HepG2 (cell line): ENCODE results near the gene SETD1A. TPM values are rescaled to one million over a fixed set of nuclear protein-coding genes. Genes with fewer than 3 reads are reported as not detected.

Experiments used
- ARNTL ChIP-seq: sonication (generic); formaldehyde crosslinking; IDR thresholded peaks from 2 replicates; pipeline ENCODE4 v1.4.0; 2020; ENCODE audit warnings: mild to moderate bottlenecking, missing genetic modification reagents
- ATF1 ChIP-seq: IDR thresholded peaks from 2 replicates; pipeline ENCODE4 v1.6.1; 2016; ENCODE audit warnings: mild to moderate bottlenecking, control low read depth
- ETV6 ChIP-seq: sonication (generic); formaldehyde crosslinking; conservative IDR thresholded peaks from 2 replicates; pipeline ENCODE4 v1.4.0; 2020; ENCODE audit warnings: missing genetic modification reagents
- GPN1 ChIP-seq: sonication (generic); formaldehyde crosslinking; IDR thresholded peaks from 2 replicates; pipeline ENCODE4 v1.5.1; 2020; ENCODE audit warnings: missing genetic modification reagents, borderline replicate concordance
- HMGXB4 ChIP-seq, 2 experiments: sonication (generic) in 1 of 2; formaldehyde crosslinking in 1 of 2; IDR thresholded peaks; 2 replicates each; pipeline versions ENCODE4 v1.4.0 to v1.6.1; 2018 to 2020; ENCODE audit warnings: missing genetic modification reagents in 2 of 2, borderline replicate concordance in 1 of 2, low read depth in 1 of 2, mild to moderate bottlenecking in 1 of 2, missing biosample characterization in 1 of 2
- KLF16 ChIP-seq, 2 experiments: sonication (generic) in 1 of 2; formaldehyde crosslinking in 1 of 2; IDR thresholded peaks; 2 replicates each; pipeline versions ENCODE4 v1.6.1 to v1.8.0; 2016 to 2023; ENCODE audit warnings: missing genetic modification reagents in 2 of 2, missing compliant biosample characterization in 1 of 2
- MIXL1 ChIP-seq: IDR thresholded peaks from 2 replicates; pipeline ENCODE4 v1.6.1; 2016
- NR2C2 ChIP-seq: sonication (generic); formaldehyde crosslinking; IDR thresholded peaks from 2 replicates; pipeline ENCODE4 v1.4.0; 2020; ENCODE audit warnings: missing genetic modification reagents, mild to moderate bottlenecking, moderate library complexity, borderline replicate concordance
- PREB ChIP-seq: sonication (generic); formaldehyde crosslinking; IDR thresholded peaks from 2 replicates; pipeline ENCODE4 v1.4.0; 2020; ENCODE audit warnings: missing genetic modification reagents
- RFXAP ChIP-seq: sonication (generic); formaldehyde crosslinking; IDR thresholded peaks from 2 replicates; pipeline ENCODE4 v1.4.0; 2020; ENCODE audit warnings: missing genetic modification reagents, borderline replicate concordance
- SNAPC4 ChIP-seq: sonication (generic); formaldehyde crosslinking; IDR thresholded peaks from 2 replicates; pipeline ENCODE4 v1.4.0; 2020; ENCODE audit warnings: mild to moderate bottlenecking, missing genetic modification reagents
- TBL1XR1 ChIP-seq: fragments of 150-350 bp; IDR thresholded peaks from 2 replicates; pipeline ENCODE4 v1.6.1; 2014; ENCODE audit warnings: borderline replicate concordance, low read length; ENCODE audit not compliant: partially characterized antibody
- ZNF558 ChIP-seq: sonication (generic); formaldehyde crosslinking; IDR thresholded peaks from 2 replicates; pipeline ENCODE4 v1.9.0; 2022; ENCODE audit warnings: mild to moderate bottlenecking, missing genetic modification reagents, borderline replicate concordance
- ZNF589 ChIP-seq: sonication (generic); formaldehyde crosslinking; conservative IDR thresholded peaks from 2 replicates; pipeline ENCODE4 v1.8.0; 2022; ENCODE audit warnings: mild to moderate bottlenecking, moderate library complexity, missing genetic modification reagents
- ZNF766 ChIP-seq: sonication (generic); formaldehyde crosslinking; IDR thresholded peaks from 2 replicates; pipeline ENCODE4 v1.5.0; 2020; ENCODE audit warnings: missing genetic modification reagents, borderline replicate concordance
- ZNF772 ChIP-seq: sonication (generic); formaldehyde crosslinking; IDR thresholded peaks from 2 replicates; pipeline ENCODE4 v1.5.0; 2020; ENCODE audit warnings: mild to moderate bottlenecking, missing genetic modification reagents
- ZSCAN25 ChIP-seq: sonication (generic); formaldehyde crosslinking; IDR thresholded peaks from 2 replicates; pipeline ENCODE4 v1.8.0; 2022; ENCODE audit warnings: mild to moderate bottlenecking, missing genetic modification reagents
- polyA plus RNA-seq, 8 experiments: library from polyadenylated mRNA; depleted of rRNA in 3 of 8; stranded (reverse) in 7 of 8; unstranded in 1 of 8; fragments of >200 nt; fragmentation: Illumina TruSeq in 4 of 8; extraction: Trizol in 4 of 8; gene quantifications; 2 replicates each; pipeline versions ENCODE4 v1.2.1 to v1.2.3, GENCODE V29; 2011 to 2016; ENCODE audit warnings: low read depth in 4 of 8, missing spikeins in 1 of 8, mixed read lengths in 1 of 8; ENCODE audit not compliant: insufficient read depth in 1 of 8
- total RNA-seq, 5 experiments: library from RNA; depleted of rRNA; stranded (reverse); fragments of >200 nt; fragmentation: Illumina TruSeq; extraction: Trizol; gene quantifications; 2 replicates each; pipeline ENCODE4 v1.2.3, GENCODE V29; 2016; ENCODE audit warnings: low read depth in 1 of 5

The SETD1A gene
- total and polyA plus RNA-seq, 2 of the 13 experiments (the other 11 are each of a cell fraction or from before 2014, with no cell fraction given): 3.8 to 5.6 TPM

GRCh38 chr16:30948667-30949649, 8.6 kb upstream of the SETD1A start, which contains the start of gene ORAI3 (continued):
- TF ChIP-seq ZNF766 (CRISPR knock-in tag): 0 out of 2 replicates have a peak, but pooled peaks have one; percentile 74
- TF ChIP-seq HMGXB4 (CRISPR knock-in tag; IDR thresholded peaks at IDR 0.05; ENCODE audit: borderline replicate concordance in 1 of 2, low read depth in 1 of 2): peak in 1 of 2 experiments; percentile 84; a peak in 3 of 4 replicates
- no peak for TF ChIP-seq TBL1XR1
- no peak for TF ChIP-seq ZNF772
- no peak; the same call in 1 of the 2 replicates for TF ChIP-seq ZSCAN25
- TF ChIP-seq NR2C2: no peak; the same call in 1 of the 2 replicates
- TF ChIP-seq ATF1 (CRISPR knock-in tag): no peak
- TF ChIP-seq SNAPC4 (CRISPR knock-in tag): no peak
- no peak for TF ChIP-seq ZNF558
- no peak; a peak in 1 of 4 replicates for TF ChIP-seq KLF16 (CRISPR knock-in tag; IDR thresholded peaks at IDR 0.05)
- no peak for TF ChIP-seq GPN1 (CRISPR knock-in tag)
- TF ChIP-seq MIXL1 (CRISPR knock-in tag): no peak
- TF ChIP-seq ETV6 (CRISPR knock-in tag): no peak; the same call in 1 of the 2 replicates
- no peak for TF ChIP-seq PREB (CRISPR knock-in tag)
- no peak for TF ChIP-seq ZNF589
- TF ChIP-seq ARNTL: peak; percentile 25; the same call in 1 of the 2 replicates
- no peak for TF ChIP-seq RFXAP (CRISPR knock-in tag)
